ENCODE results near the gene ZBP1.

DNA sequence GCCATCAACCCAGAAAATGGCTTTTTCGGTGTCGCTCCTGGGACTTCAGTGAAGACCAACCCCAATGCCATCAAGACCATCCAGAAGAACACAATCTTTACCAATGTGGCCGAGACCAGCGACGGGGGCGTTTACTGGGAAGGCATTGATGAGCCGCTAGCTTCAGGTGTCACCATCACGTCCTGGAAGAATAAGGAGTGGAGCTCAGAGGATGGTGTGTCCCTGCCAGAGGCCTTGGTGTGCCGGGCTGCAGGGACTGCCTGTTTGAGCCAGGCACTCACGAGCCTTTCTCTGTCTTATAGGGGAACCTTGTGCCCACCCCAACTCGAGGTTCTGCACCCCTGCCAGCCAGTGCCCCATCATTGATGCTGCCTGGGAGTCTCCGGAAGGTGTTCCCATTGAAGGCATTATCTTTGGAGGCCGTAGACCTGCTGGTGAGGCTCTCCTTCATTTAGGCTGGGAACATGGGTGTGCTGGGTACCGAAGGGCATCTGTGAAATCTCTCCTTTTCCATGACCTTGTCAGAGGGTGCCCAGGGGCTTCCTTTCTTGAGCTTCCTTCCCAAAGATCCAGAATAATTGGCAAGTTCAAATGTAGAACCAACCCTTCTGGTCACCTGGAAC lies 55.9 kb downstream of the ZBP1 start:
- TF ChIP-seq CTCF (IDR thresholded peaks at IDR 0.05): no peak
- no peak for TF ChIP-seq POLR2A (IDR thresholded peaks at IDR 0.05)
